Measurements from ENCODE around the gene EXOC3L4.

DNA sequence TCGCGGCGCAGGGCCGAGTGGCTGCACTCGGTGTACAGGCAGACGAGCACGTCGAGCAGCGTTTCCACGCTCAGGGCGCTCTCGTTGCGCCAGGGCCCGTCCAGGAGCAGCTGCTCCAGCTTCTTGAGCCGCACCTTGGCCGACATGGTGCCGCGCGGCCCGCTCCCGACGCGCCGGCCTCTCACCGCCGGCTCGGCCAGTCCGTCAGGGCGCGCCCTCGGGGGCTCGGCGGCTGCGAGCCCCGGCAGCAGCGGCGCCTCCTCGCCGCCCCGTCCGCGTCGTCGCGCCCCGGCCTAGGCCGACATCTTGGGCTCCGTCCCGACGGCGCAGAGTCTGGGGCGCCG, 37.5 kb upstream of the EXOC3L4 start:
- TF ChIP-seq CTCF (IDR thresholded peaks at IDR 0.05) (no peak), ZFX (IDR thresholded peaks at IDR 0.05; ENCODE audit: borderline replicate concordance) (no peak)
